Osteoblast (primary cell): ENCODE measurements around the gene ADGRE2. TPM values are rescaled to one million over a fixed set of nuclear protein-coding genes. Genes with fewer than 3 reads are reported as not detected.

Experiments
- DNase-seq: peaks from one replicate; pipeline ENCODE4 v3.0.0; 2011; ENCODE audit warnings: low spot score, mixed read lengths; ENCODE audit not compliant: insufficient read length; ENCODE audit errors: missing footprints
- H2AFZ ChIP-seq: 2 replicates; pipeline ENCODE4 v1.6.0; 2011; ENCODE audit warnings: mild to moderate bottlenecking, low read length
- H3K27ac ChIP-seq: 2 replicates; pipeline ENCODE4 v1.5.1; 2011; ENCODE audit warnings: mild to moderate bottlenecking, low read depth, low read length, moderate library complexity
- H3K27me3 ChIP-seq: 2 replicates; pipeline ENCODE4 v1.6.0; 2012; ENCODE audit warnings: mild to moderate bottlenecking, control low read depth, inconsistent platforms, low read length, moderate library complexity; ENCODE audit not compliant: insufficient read depth
- H3K36me3 ChIP-seq: 2 replicates; pipeline ENCODE4 v1.5.1; 2011; ENCODE audit warnings: mild to moderate bottlenecking, low read length, control low read depth, moderate library complexity; ENCODE audit not compliant: insufficient read depth
- H3K4me1 ChIP-seq: 2 replicates; pipeline ENCODE4 v1.5.1; 2011; ENCODE audit warnings: mild to moderate bottlenecking, low read length, control low read depth, moderate library complexity; ENCODE audit not compliant: insufficient read depth
- H3K4me2 ChIP-seq: 2 replicates; pipeline ENCODE4 v1.6.0; 2011; ENCODE audit warnings: mild to moderate bottlenecking, low read length; ENCODE audit not compliant: insufficient read depth
- H3K4me3 ChIP-seq: fragments of 200-600 bp; sonication (generic); 3 replicates; pipeline ENCODE4 v1.5.1; 2012; ENCODE audit warnings: mild to moderate bottlenecking, low read length, inconsistent platforms; ENCODE audit not compliant: insufficient read depth
- H3K79me2 ChIP-seq: 2 replicates; pipeline ENCODE4 v1.6.0; 2012; ENCODE audit warnings: mild to moderate bottlenecking, low read length, control low read depth, inconsistent platforms; ENCODE audit not compliant: insufficient read depth
- H3K9me3 ChIP-seq: 2 replicates; pipeline ENCODE4 v1.5.1; 2011; ENCODE audit warnings: low read depth, low read length, control low read depth
- H4K20me1 ChIP-seq: 2 replicates; pipeline ENCODE4 v1.6.0; 2012; ENCODE audit warnings: mild to moderate bottlenecking, low read length, control low read depth; ENCODE audit not compliant: insufficient read depth
- CTCF ChIP-seq: IDR thresholded peaks from 2 replicates; pipeline ENCODE4 v1.5.1; 2011; ENCODE audit warnings: mild to moderate bottlenecking, low read depth, low read length, moderate library complexity; ENCODE audit errors: extremely low read depth
- total RNA-seq: library from RNA; depleted of rRNA; stranded (reverse); fragments of >200 nt; gene quantifications from 2 replicates; pipeline ENCODE4 v1.2.3, GENCODE V29; 2012

Gene ADGRE2
- total RNA-seq, 1 donor = 0.72 TPM

- no peaks in the 10 kb centered on the region for H3K36me3 ChIP-seq
- TF ChIP-seq CTCF = no peak
- H3K27ac ChIP-seq = no peak overlapping the region
- H3K4me2 ChIP-seq = no peak overlapping the region
- H3K27me3 ChIP-seq = no peaks in the 10 kb centered on the region
- DNase-seq = no peak
- no peaks in the 10 kb centered on the region for H3K79me2 ChIP-seq
- no peaks in the 10 kb centered on the region for H3K4me1 ChIP-seq
- H4K20me1 ChIP-seq = no peaks in the 10 kb centered on the region
- no peak overlapping the region for H2AFZ ChIP-seq
- no peaks in the 10 kb centered on the region for H3K9me3 ChIP-seq
- no peak overlapping the region for H3K4me3 ChIP-seq
Observed at GRCh38 chr19:14762111-14762510, 16.2 kb downstream of the ADGRE2 start.

- no peaks in the 10 kb centered on the region for H3K36me3 ChIP-seq
- no peak overlapping the region for H2AFZ ChIP-seq
- no peak overlapping the region for H3K27ac ChIP-seq
- no peak for DNase-seq
- no peaks in the 10 kb centered on the region for H3K79me2 ChIP-seq
- no peaks in the 10 kb centered on the region for H3K4me1 ChIP-seq
- H3K4me2 ChIP-seq = no peak overlapping the region
- H4K20me1 ChIP-seq = no peaks in the 10 kb centered on the region
- H3K27me3 ChIP-seq = no peaks in the 10 kb centered on the region
- no peak for TF ChIP-seq CTCF
- H3K9me3 ChIP-seq = no peaks in the 10 kb centered on the region
- no peak overlapping the region for H3K4me3 ChIP-seq
Observed at GRCh38 chr19:14761607-14762006, 16.8 kb downstream of the ADGRE2 start.

GRCh38 chr19:14758816-14759215 is 19.5 kb downstream of the ADGRE2 start:
- Histone ChIP-seq H3K27me3 (no peaks in the 10 kb centered on the region), H3K4me2 (no peak overlapping the region), H3K79me2 (no peaks in the 10 kb centered on the region), H3K36me3 (no peaks in the 10 kb centered on the region), H4K20me1 (no peaks in the 10 kb centered on the region), H3K27ac (no peak overlapping the region), H3K4me1 (no peaks in the 10 kb centered on the region), H2AFZ (no peak overlapping the region), H3K4me3 (no peak overlapping the region), H3K9me3 (no peaks in the 10 kb centered on the region)
- no peak for TF ChIP-seq CTCF
- DNase-seq = no peak

GRCh38 chr19:14748601-14749000 is 29.8 kb downstream of the ADGRE2 start:
- H3K79me2 ChIP-seq = no peaks in the 10 kb centered on the region
- H3K27me3 ChIP-seq = no peaks in the 10 kb centered on the region
- no peak overlapping the region for H3K4me3 ChIP-seq
- no peaks in the 10 kb centered on the region for H3K4me1 ChIP-seq
- H3K36me3 ChIP-seq = no peaks in the 10 kb centered on the region
- no peaks in the 10 kb centered on the region for H4K20me1 ChIP-seq
- H3K4me2 ChIP-seq = no peak overlapping the region
- DNase-seq = no peak
- no peak overlapping the region for H2AFZ ChIP-seq
- no peak overlapping the region for H3K27ac ChIP-seq
- no peak for TF ChIP-seq CTCF
- no peaks in the 10 kb centered on the region for H3K9me3 ChIP-seq
